NCI-H748 (cell line): ENCODE measurements around the gene C8B.

Source experiments
- DNase-seq: peaks from one replicate; lab custom pipeline; 2025; ENCODE audit not compliant: unreplicated experiment; lab: John Stamatoyannopoulos, UW

C8B gene

DNA sequence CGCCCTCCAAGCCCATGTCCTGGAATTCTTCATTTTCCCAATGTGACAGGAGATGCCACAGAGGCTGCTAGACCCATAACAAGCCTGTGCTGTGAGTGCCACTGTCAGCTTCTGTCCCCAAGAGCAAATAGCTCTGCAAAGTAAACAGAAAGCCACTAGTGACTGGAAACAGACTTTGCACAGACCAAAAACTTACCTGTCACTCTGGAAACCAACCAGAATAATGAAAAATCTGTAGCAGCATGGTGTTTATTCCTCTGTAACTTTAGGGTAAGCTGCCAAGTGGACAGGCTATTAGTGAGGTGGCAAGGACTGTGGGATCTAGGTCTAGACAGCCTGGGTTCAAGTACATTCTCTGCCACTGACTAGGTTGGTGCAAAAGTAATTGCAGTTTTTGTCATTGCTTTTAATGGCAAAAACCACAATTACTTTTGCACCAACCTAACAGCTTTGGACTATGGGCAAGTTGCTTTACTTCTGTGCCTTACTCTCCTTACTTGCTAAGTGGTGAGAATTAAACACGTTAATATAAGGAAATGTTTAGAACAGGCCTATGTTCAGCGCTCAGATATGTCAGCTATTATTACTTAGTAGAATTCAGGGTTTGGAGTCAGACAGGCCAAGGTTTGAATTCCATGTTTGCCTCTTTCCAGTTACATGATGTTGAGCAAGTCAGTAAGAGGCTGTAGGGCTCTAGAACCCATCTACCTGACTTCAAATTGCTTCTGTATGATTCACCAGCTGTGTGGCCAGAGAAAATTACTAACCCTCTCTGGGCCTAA, at the start of gene C8B:
Gene C8B (minus strand): TSS at position 100 of the 782 bp plus-strand sequence. CDS start 67 bp downstream, at position 33.
- DNase-seq = peak; percentile 11

DNA sequence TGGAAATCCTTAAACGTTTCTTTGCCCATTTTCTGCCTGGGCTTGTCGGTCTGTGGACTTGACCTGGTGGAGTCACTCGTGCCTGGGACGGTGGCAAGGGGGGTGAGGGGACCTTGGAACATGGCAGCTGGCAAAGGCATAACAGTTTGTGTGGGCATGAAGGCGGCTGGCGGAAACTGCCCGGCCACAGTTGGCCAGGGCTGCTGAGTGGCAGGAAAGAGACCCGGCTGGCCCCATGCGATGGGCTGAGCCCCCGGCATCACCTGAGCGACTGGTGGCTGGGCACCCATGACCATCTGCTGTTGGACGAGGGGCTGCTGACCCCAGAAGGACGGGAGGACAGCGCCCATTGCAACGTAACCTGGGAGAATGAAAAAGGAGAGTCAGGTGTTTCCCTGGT, 49.3 kb upstream of the C8B start:
- no peak for DNase-seq

DNA sequence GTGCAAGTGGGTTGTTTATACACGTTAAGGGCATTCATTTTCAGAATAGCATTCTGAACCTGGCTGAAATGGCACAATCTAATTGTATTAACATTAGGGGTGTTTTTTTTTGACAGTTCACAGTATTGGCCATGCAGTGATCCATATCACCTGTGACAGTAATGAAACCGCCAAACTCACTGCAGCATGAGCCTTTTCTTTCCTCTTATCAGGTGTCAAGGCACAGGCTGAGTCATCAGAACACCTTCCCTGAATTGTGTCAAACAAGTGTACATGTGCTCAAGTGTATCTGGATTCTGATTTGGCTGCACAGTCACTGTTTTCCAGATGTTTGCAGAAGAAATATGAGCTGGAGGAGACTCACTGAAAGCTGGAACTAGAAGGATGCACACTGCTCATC, 47.7 kb upstream of the C8B start:
- peak; percentile 30 for DNase-seq

DNA sequence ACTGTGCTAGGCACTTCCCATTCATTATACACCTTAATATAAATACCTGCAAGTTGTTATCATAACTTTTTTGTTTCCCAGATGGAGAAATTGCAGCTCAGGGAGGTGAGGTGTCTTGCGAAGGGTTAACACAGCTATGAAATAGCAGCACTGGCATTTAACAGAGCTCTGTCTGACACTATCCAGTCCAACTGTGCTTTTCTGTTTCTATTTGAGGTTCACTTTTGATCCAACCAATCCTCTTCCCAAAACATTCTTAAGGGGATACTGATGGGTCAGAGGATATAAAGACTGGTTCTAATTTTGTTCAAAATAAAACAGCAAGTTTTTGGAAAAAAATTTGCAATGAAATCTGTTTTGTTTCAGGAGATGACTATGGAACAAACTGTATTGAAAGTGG, 46.5 kb upstream of the C8B start:
- DNase-seq = no peak

GRCh38 chr1:57010511-57010910, 44.7 kb upstream of the C8B start:
- DNase-seq = no peak

DNA sequence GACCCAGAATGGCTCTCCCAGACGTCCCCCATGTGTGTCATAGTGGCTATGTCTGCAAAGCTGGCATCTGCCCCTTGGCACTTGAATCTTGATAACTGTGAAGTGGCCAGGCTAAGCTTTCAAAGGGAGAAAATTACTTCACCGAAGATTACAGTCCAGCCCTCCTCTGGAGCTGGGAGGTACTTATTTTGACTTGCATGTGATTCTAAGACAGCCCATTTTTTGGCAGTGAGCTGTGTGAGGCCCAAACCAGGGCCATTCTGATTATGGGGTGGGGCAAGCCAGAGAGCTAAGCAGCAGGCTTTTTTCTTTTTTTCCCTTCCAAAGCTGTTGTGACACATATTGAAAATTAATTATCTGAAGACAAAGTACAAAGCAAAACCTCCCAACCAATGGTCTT, 42.1 kb upstream of the C8B start:
- no peak for DNase-seq

DNA sequence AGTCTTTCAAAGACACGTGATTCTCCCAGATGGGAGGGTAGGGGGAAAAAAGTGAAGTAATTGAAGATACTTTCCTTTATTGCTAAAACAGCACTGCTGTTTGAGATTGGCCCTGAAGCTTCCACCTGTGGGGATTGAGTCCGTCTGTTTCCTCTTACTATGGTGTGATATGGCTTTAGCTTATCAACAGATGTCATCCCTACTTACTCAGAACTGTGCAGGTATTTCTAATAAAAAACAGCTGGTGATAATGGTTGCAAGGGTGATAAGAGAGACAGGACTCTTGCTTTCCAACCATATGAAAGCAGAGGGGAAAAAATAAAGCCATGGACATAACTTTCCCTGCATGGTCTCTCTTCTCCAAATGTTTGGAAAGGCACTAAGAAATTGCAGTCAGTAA, 41.7 kb upstream of the C8B start:
- no peak for DNase-seq

GRCh38 chr1:57003398-57004139, 37.8 kb upstream of the C8B start:
- no peak for DNase-seq

DNA sequence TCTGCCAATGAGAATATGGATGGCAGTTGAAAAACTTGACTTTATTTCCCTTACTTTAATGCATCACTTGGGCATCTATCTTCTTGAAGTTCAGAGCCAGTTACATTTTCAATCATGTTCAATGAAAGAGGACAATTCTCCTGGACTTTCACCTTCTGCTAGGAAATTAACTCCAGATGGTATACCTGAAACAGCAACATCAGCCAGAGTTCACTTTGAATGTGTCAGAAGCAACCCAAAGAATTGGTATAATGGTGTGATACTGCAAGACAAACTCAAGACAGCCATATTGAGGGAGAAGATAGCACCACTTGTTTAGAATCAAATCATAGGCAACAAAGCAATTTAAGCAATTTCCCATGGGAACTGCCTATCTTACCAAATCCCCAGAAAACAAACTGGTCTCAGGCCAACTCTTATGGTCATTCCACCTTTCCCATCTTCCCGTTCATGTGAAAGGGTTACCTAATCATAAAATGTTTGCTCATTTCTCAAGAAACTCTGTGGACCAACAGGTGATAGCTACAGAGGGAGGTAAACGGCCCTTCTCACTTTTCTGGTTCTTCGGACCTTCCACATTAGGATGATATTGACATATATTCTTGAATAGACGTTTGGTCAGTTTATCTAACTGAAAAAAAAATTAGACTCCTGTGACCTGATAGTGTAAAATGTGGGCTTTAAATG, 29.7 kb upstream of the C8B start:
- no peak for DNase-seq

DNA sequence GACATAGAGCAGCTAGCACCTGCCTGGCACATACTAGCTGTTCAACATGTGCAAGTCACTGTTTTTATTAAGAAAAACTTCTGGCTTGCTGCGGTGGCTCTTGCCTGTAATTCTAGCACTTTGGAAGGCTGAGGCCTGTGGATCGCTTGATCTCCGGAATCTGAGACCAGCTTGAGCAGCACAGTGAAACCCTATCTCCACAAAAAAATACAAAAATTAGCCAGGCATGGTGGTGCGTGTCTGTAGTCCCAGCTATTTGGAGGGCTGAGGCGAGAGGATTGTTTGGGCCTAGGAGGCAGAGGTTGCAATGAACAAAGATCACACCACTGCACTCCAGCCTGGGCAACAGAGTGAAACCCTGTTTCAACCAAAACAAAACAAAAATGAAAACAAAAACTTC, 27.7 kb upstream of the C8B start:
- DNase-seq = no peak

DNA sequence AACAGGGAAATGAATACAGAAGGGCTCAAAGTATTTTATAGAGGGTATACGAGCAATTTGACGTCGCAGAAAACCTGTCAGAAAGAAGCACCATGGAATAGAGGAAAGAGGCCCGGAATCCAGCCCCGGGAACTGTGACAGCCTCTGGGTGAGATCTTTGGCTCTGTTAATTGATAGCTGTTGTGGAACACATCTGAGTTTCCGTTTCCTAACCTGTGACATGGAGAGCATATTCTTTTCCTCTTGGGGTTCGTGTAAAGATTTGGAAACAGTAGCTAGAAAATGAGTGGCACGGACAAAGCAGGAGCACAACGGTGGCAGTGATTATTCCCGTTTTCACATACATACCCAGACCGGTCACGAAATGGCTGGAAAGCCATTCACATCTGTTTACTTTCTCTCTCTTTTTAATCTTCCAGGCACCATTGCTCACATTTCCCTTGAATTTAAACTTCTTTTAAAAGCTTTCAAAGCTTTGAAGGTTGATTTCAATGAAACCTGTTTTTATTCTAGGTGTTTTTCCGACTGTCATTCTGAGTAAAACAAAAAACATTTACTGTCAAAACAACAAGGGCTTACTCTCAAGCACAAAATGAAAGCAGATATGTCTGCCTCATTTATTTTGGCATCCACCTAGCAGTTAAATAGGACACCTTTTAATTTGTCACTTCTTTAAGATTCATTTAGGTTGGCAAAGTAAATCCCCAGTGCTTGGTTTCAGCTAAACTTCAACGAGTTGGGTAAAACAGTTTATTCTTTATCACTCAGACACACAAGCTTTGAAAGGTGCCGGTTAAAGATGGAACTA, 26.7 kb upstream of the C8B start:
- no peak for DNase-seq

- no peak for DNase-seq
Measured at GRCh38 chr1:56991576-56991975, 25.8 kb upstream of the C8B start.

DNA sequence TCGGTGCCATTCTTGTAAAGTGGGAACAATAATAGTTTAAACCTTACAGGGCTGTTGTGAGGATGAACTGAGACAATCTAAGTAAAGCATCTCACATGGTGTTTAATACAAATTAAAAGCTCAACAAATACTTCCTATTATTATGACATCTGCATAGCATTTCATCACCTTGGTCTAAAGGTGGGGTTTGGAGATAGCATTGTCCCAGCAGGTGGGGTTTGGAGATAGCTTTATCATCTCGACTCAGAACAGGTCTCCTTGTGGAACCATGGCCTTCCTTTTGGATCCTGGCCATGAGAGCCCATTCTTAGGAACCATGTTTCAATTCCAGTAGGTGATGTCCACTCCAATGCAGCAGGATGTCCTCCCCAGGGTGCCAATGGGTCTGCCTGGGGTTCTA, 20.6 kb upstream of the C8B start:
- no peak for DNase-seq

GRCh38 chr1:56985857-56986256, 20.0 kb upstream of the C8B start:
- DNase-seq = no peak

DNA sequence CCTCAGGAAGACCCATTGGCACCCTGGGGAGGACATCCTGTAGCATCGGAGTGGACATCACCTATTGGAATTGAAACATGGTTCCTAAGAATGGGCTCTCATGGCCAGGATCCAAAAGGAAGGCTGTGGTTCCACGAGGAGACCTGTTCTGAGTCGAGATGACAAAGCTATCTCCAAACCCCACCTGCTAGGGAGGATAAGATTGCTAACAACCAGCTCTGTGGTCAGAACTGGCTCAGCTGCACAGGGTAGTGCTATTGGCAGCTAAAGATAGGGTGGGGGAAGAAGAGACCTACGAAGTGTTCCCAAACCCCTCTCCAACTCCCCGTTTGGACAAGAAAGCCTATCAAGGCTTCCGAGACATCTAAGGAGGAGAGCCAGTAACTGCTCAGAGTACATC, 17.7 kb upstream of the C8B start:
- DNase-seq = no peak

DNA sequence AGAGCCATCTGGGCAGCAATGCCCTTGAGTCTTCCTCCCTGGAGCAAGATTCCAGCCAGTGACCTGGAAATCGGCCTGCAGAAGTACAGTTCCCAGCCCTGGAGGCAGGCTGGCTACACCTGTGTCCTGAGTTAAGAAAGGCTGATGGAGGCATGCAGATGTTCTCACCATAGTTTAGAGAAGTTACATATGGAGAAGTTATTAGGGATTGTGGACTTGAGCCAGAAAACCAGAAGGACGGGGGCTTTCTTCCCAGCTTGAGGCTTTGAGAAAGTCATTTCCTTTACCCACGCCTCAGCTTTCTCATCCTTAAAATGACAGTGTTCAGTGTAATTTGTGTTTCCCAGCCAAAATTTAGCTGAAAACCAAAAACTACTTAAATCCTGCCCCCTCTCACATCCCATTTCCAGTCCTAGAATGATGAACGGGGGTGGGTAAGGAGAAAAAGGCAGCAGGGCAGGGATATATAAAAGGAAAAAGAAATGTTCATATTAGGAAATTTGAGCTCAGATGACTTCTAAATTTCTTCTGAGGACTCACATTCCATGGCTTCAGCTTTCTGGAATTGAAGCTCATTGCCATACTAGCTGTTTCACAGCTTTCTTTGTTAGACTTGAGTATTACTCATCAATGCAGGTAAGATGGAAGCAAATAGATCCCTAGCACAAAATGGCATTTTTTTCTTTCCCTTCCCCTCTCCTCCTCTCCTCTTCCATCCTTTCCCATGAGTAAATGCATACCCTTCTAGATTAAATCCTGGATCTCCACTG, 14.4 kb upstream of the C8B start:
- DNase-seq = no peak

- DNase-seq = no peak
Measured at GRCh38 chr1:56978819-56979218, 13.0 kb upstream of the C8B start.

GRCh38 chr1:56977910-56978309, 12.1 kb upstream of the C8B start:
- no peak for DNase-seq

- no peak for DNase-seq
Measured at GRCh38 chr1:56975446-56975845, 9.6 kb upstream of the C8B start.

- DNase-seq = no peak
Measured at GRCh38 chr1:56973923-56974742, 8.3 kb upstream of the C8B start.
